ENCODE results near the gene MIPOL1. TPM values are rescaled to one million over a fixed set of nuclear protein-coding genes. Genes with fewer than 3 reads are reported as not detected.

The MIPOL1 gene
- total and polyA plus RNA-seq, 2 of the 13 experiments (the other 11 are each of a cell fraction or from before 2014, with no cell fraction given) = 8.6 to 34.2 TPM

DNA sequence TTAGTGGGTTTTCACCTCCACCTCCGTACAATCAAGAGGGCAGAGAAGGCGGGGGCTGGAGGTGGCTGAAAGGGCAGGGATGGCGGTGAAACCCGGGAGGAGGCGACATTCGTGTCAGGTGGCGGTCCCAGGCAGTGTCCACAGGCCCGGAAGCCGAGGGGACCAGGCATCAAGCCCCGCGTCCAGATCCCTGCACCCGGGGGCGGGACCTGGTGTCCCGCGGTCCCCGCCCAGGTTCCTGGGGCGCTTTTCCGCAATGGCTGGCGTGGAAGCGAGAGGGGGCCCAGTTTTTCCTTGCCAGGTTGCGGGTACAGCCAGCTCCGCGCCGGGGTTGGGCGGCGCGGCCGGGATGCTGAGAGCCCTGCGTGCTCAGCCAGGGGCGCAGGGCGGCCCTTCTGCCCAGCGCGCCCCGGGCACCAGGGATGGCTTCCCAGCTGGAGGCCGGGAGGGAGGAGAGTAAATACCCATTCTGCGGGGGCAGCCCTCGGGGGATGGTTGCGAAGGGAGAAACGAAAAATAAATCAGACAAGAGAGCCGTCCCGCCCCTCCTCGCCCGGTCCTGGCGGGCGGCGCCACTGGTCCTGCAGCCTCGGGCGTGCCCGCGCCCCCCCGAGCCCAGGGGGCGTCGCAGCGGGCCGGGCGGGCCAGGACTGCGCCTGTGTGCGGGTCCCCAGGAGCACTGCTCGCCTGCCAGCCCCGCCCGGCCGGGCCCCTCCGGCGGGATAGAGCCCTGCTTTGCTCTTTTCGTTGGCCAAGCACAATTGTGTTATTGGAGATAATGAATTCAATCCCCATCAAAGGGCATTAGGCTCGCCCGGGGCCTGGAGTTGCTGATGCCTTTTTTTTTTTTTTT lies 385.8 kb downstream of the MIPOL1 start (continued):
- peak; percentile 57; the same call in 1 of the 2 replicates for TF ChIP-seq HIC2 (CRISPR knock-in tag; IDR thresholded peaks at IDR 0.05; ENCODE audit: low read depth)
- TF ChIP-seq HOXA9 (CRISPR knock-in tag; IDR thresholded peaks at IDR 0.05; ENCODE audit: borderline replicate concordance) = 0 out of 2 replicates have a peak, but pooled peaks have one; percentile 33
- TF ChIP-seq ZNF839 (CRISPR knock-in tag; IDR thresholded peaks at IDR 0.05; ENCODE audit: borderline replicate concordance) = 0 out of 2 replicates have a peak, but pooled peaks have one; percentile 52
- peak; percentile 62 for TF ChIP-seq ZNF121 (CRISPR knock-in tag; IDR thresholded peaks at IDR 0.05)
- TF ChIP-seq, protein P1, sequence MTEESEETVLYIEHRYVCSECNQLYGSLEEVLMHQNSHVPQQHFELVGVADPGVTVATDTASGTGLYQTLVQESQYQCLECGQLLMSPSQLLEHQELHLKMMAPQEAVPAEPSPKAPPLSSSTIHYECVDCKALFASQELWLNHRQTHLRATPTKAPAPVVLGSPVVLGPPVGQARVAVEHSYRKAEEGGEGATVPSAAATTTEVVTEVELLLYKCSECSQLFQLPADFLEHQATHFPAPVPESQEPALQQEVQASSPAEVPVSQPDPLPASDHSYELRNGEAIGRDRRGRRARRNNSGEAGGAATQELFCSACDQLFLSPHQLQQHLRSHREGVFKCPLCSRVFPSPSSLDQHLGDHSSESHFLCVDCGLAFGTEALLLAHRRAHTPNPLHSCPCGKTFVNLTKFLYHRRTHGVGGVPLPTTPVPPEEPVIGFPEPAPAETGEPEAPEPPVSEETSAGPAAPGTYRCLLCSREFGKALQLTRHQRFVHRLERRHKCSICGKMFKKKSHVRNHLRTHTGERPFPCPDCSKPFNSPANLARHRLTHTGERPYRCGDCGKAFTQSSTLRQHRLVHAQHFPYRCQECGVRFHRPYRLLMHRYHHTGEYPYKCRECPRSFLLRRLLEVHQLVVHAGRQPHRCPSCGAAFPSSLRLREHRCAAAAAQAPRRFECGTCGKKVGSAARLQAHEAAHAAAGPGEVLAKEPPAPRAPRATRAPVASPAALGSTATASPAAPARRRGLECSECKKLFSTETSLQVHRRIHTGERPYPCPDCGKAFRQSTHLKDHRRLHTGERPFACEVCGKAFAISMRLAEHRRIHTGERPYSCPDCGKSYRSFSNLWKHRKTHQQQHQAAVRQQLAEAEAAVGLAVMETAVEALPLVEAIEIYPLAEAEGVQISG (CRISPR knock-in tag; IDR thresholded peaks at IDR 0.05) = peak; percentile 47; the same call in 1 of the 2 replicates
- peak; percentile 83 for TF ChIP-seq YY1 (IDR thresholded peaks at IDR 0.05; ENCODE audit: insufficient read depth, insufficient replicate concordance, low read depth, low read length)
- TF ChIP-seq JARID2 (CRISPR knock-in tag; IDR thresholded peaks at IDR 0.05; ENCODE audit: insufficient replicate concordance) = peak; percentile 46
- peak; percentile 55 for TF ChIP-seq HOXA3 (CRISPR knock-in tag; IDR thresholded peaks at IDR 0.05)
- TF ChIP-seq, protein P2, sequence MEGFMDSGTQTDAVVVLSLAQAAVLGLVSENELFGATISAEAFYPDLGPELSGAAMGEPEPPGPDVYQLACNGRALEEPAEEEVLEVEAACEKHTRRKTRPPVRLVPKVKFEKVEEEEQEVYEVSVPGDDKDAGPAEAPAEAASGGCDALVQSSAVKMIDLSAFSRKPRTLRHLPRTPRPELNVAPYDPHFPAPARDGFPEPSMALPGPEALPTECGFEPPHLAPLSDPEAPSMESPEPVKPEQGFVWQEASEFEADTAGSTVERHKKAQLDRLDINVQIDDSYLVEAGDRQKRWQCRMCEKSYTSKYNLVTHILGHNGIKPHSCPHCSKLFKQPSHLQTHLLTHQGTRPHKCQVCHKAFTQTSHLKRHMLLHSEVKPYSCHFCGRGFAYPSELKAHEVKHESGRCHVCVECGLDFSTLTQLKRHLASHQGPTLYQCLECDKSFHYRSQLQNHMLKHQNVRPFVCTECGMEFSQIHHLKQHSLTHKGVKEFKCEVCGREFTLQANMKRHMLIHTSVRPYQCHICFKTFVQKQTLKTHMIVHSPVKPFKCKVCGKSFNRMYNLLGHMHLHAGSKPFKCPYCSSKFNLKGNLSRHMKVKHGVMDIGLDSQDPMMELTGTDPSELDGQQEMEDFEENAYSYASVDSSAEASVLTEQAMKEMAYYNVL (CRISPR knock-in tag; IDR thresholded peaks at IDR 0.05; ENCODE audit: borderline replicate concordance) = 0 out of 2 replicates have a peak, but pooled peaks have one; percentile 55
- TF ChIP-seq SRY (CRISPR knock-in tag; IDR thresholded peaks at IDR 0.05) = peak; percentile 35; the same call in 1 of the 2 replicates
- TF ChIP-seq ZFP36L2 (CRISPR knock-in tag; IDR thresholded peaks at IDR 0.05) = no peak
- peak; percentile 61 for TF ChIP-seq RBM39 (IDR thresholded peaks at IDR 0.05; ENCODE audit: low read depth, low read length, poor library complexity, severe bottlenecking)
- TF ChIP-seq ZNF142 (CRISPR knock-in tag; IDR thresholded peaks at IDR 0.05) = peak; percentile 49; the same call in 1 of the 2 replicates
- peak; percentile 70; the same call in 1 of the 2 replicates for TF ChIP-seq ZNF558 (CRISPR knock-in tag; IDR thresholded peaks at IDR 0.05; ENCODE audit: borderline replicate concordance)
